ENCODE data around the gene SCARB1.

DNA sequence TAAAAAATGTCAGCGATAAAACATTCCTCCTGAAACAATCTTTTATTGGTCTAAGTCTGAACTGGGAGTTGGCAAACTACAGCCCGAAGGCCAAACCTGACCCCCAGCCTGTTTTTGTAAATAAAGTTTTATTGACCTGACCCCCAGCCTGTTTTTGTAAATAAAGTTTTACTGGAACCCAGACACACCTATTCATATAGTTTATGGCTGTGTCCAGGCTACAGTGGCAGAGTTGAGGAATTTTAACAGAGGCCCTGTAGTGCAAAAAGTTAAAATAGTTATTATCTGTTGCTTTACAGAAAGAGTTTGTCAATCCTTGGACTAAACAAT is 12.1 kb upstream of the SCARB1 start:
- no peak for TF ChIP-seq POLR2AphosphoS5 (IDR thresholded peaks at IDR 0.05; ENCODE audit: borderline replicate concordance, low read depth, low read length)
- TF ChIP-seq FOXP2 (optimal IDR thresholded peaks at IDR 0.05; ENCODE audit: control extremely low read depth, extremely low read length, insufficient read depth): no peak

Measured in SK-N-MC (cell line).